MM.1S (cell line): ENCODE measurements around the gene PAPPA.

Experiments used
- DNase-seq: peaks from one replicate; pipeline ENCODE4 v3.0.0-alpha.2; 2015
- H2AFZ ChIP-seq: fragments of 300-600 bp; sonication (generic); 2 replicates; pipeline ENCODE4 v1.6.0; 2016; ENCODE audit warnings: antibody characterized with exemption, low read length
- H3F3A ChIP-seq: fragments of 300-600 bp; sonication (generic); 2 replicates; pipeline ENCODE4 v1.6.1; 2016; ENCODE audit warnings: mild to moderate bottlenecking, antibody characterized with exemption, low read length, moderate library complexity, mixed read lengths; ENCODE audit not compliant: insufficient read depth
- H3K27ac ChIP-seq: fragments of 300-600 bp; sonication (generic); 2 replicates; pipeline ENCODE4 v1.5.1; 2016; ENCODE audit warnings: mild to moderate bottlenecking, low read length
- H3K27me3 ChIP-seq: fragments of 300-600 bp; sonication (generic); replicated peaks from 2 replicates; pipeline ENCODE4 v1.6.0; 2016; ENCODE audit warnings: low read length; ENCODE audit not compliant: insufficient read depth
- H3K36me3 ChIP-seq: fragments of 300-600 bp; sonication (generic); replicated peaks from 2 replicates; pipeline ENCODE4 v1.6.1; 2016; ENCODE audit warnings: mild to moderate bottlenecking, low read length, mixed read lengths; ENCODE audit not compliant: insufficient read depth
- H3K4me1 ChIP-seq: fragments of 300-600 bp; sonication (generic); 2 replicates; pipeline ENCODE4 v1.6.1; 2016; ENCODE audit warnings: low read length, mixed read lengths
- H3K4me2 ChIP-seq: fragments of 300-600 bp; sonication (generic); 2 replicates; pipeline ENCODE4 v1.6.0; 2016; ENCODE audit warnings: low read depth, low read length
- H3K4me3 ChIP-seq: fragments of 300-600 bp; sonication (generic); 2 replicates; pipeline ENCODE4 v1.5.1; 2016; ENCODE audit warnings: low read length, mixed read lengths
- H3K79me2 ChIP-seq: fragments of 300-600 bp; sonication (generic); 2 replicates; pipeline ENCODE4 v1.6.1; 2016; ENCODE audit warnings: mixed run types, low read length, mixed read lengths
- H3K9ac ChIP-seq: fragments of 300-600 bp; sonication (generic); 2 replicates; pipeline ENCODE4 v1.6.1; 2016; ENCODE audit warnings: low read length, mixed read lengths
- H3K9me2 ChIP-seq: fragments of 300-600 bp; sonication (generic); replicated peaks from 2 replicates; pipeline ENCODE4 v1.6.1; 2016; ENCODE audit warnings: mild to moderate bottlenecking, low read length, mixed read lengths; ENCODE audit not compliant: insufficient read depth
- H3K9me3 ChIP-seq: fragments of 300-600 bp; sonication (generic); replicated peaks from 2 replicates; pipeline ENCODE4 v1.6.1; 2016; ENCODE audit warnings: mild to moderate bottlenecking, low read length, mixed read lengths; ENCODE audit not compliant: insufficient read depth
- H4K20me1 ChIP-seq: fragments of 300-600 bp; sonication (generic); 2 replicates; pipeline ENCODE4 v1.6.1; 2016; ENCODE audit warnings: mild to moderate bottlenecking, low read length, moderate library complexity, mixed read lengths; ENCODE audit not compliant: insufficient read depth
- EZH2 ChIP-seq: fragments of 300-600 bp; sonication (generic); optimal IDR thresholded peaks from 2 replicates; pipeline ENCODE3; 2017; ENCODE audit warnings: low read depth, mild to moderate bottlenecking, antibody characterized with exemption, low read length, mixed read lengths
- EZH2phosphoT487 ChIP-seq: fragments of 300-600 bp; sonication (generic); IDR thresholded peaks from 2 replicates; pipeline ENCODE4 v1.6.1; 2018; ENCODE audit warnings: antibody characterized with exemption, low read length
- TF ChIP-seq, protein P1 (sequence below): fragments of 300-600 bp; sonication (generic); IDR thresholded peaks from 2 replicates; pipeline ENCODE4 v1.5.1; 2016; ENCODE audit warnings: antibody characterized with exemption, low read length, mixed read lengths

PAPPA gene

DNA sequence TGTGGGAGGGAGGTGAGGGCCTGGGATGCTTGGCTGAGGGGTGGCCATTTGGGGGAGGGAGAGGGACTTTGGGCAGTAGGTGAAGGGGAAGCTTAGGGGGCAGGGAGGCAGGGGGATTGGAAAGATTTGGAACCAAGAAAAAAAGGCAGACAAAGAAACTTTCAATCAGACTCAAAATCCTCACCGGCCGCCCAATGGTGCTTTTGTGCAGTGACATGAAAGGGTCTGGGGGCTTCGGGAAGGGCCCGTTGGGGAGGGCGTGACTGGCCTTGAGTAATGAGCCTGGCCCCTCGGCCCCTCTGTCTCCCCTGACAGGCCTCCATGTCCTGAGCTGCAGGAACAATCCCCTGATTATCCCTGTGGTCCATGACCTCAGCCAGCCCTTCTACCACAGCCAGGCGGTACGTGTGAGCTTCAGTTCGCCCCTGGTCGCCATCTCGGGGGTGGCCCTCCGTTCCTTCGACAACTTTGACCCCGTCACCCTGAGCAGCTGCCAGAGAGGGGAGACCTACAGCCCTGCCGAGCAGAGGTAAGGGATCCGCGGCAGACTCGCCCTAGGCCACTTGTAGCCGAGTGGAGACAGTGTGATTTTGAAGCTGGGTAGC is 181.1 kb downstream of the PAPPA start:
- Histone ChIP-seq H3K79me2 (no peaks in the 10 kb centered on the region), H3K27me3 (no peaks in the 10 kb centered on the region), H3K4me1 (no peaks in the 10 kb centered on the region), H3F3A (no peaks in the 10 kb centered on the region), H3K9me2 (no peaks in the 10 kb centered on the region), H3K9me3 (no peaks in the 10 kb centered on the region), H3K27ac (no peak overlapping the region), H3K9ac (no peak overlapping the region), H3K36me3 (no peaks in the 10 kb centered on the region), H4K20me1 (no peaks in the 10 kb centered on the region), H2AFZ (no peak overlapping the region), H3K4me3 (no peak overlapping the region), H3K4me2 (no peak overlapping the region)
- TF ChIP-seq EZH2phosphoT487 (no peak), EZH2 (no peak)
- TF ChIP-seq, protein P1, sequence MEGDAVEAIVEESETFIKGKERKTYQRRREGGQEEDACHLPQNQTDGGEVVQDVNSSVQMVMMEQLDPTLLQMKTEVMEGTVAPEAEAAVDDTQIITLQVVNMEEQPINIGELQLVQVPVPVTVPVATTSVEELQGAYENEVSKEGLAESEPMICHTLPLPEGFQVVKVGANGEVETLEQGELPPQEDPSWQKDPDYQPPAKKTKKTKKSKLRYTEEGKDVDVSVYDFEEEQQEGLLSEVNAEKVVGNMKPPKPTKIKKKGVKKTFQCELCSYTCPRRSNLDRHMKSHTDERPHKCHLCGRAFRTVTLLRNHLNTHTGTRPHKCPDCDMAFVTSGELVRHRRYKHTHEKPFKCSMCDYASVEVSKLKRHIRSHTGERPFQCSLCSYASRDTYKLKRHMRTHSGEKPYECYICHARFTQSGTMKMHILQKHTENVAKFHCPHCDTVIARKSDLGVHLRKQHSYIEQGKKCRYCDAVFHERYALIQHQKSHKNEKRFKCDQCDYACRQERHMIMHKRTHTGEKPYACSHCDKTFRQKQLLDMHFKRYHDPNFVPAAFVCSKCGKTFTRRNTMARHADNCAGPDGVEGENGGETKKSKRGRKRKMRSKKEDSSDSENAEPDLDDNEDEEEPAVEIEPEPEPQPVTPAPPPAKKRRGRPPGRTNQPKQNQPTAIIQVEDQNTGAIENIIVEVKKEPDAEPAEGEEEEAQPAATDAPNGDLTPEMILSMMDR: no peak
- no peak for DNase-seq

DNA sequence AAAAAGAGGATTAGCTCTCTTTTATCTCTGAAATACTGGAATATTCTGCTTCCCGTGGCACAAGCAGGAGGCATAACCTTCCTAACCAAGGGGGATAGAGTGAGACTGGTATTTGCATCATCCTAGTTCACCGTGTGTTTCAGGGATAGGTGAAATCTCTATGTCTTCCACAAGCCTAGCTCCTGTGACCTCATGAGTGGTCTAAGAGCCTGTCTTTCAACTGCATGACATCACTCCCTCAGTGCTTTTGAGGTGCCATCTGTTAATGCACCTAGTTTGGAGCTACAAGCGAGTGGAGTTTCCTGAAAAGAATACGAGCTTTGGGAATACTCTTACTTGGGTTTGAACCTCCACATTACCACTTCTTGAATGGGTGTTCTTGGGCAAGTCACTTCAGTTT is 181.8 kb downstream of the PAPPA start:
- no peaks in the 10 kb centered on the region for H3F3A ChIP-seq
- no peaks in the 10 kb centered on the region for H4K20me1 ChIP-seq
- DNase-seq: no peak
- H3K4me1 ChIP-seq: no peaks in the 10 kb centered on the region
- H2AFZ ChIP-seq: no peak overlapping the region
- no peaks in the 10 kb centered on the region for H3K9me2 ChIP-seq
- H3K79me2 ChIP-seq: no peaks in the 10 kb centered on the region
- H3K4me3 ChIP-seq: no peak overlapping the region
- H3K9me3 ChIP-seq: no peaks in the 10 kb centered on the region
- H3K9ac ChIP-seq: no peak overlapping the region
- no peaks in the 10 kb centered on the region for H3K27me3 ChIP-seq
- no peak overlapping the region for H3K27ac ChIP-seq
- no peaks in the 10 kb centered on the region for H3K36me3 ChIP-seq
- no peak overlapping the region for H3K4me2 ChIP-seq
- TF ChIP-seq, protein P1: no peak
- TF ChIP-seq EZH2phosphoT487 (no peak), EZH2 (no peak)

DNA sequence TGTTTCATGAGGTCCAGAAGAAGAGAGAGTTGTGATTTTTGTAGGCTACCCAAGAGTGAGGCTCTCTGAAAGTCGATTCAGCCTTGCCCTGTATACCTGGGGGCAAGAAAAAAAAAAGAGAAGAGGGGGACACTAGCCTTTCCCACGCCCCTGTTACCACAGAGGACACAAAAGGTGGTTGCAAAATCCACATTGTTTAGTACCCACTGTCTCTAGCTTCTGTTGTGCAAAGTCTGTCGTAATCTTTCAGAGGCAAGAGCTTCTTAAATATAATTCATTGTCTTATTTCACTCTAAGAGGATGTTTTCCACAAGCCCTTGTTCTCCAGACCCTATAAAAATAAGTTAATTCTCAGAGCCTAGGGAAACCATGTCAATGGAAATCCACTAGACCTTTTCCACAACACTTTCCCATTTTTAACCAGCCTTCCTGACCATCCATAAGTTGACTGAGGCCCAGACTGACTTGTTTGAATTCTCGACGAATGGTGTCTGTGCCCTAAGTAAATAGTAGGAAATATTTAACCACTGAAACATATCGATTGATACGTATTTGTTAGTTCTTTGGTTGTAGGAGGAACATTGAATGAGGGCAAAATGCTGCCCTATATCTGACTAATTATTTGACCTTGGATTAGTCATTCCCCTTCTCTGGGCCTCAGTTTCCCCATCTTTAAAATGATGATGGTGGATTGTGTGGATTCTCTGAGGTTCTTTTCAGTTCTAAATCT is 182.7 kb downstream of the PAPPA start:
- Histone ChIP-seq H3K27me3 (no peaks in the 10 kb centered on the region), H3K79me2 (no peaks in the 10 kb centered on the region), H3K9me2 (no peaks in the 10 kb centered on the region), H3K9ac (no peak overlapping the region), H3K4me2 (no peak overlapping the region), H3K27ac (no peak overlapping the region), H3K4me1 (no peaks in the 10 kb centered on the region), H2AFZ (no peak overlapping the region), H3K9me3 (no peaks in the 10 kb centered on the region), H3F3A (no peaks in the 10 kb centered on the region), H4K20me1 (no peaks in the 10 kb centered on the region), H3K36me3 (no peaks in the 10 kb centered on the region), H3K4me3 (no peak overlapping the region)
- TF ChIP-seq, protein P1: no peak
- TF ChIP-seq EZH2phosphoT487 (no peak), EZH2 (no peak)
- DNase-seq: no peak
